Measurements from ENCODE around the gene IL15RA.
A peak's percentile ranks its signal among the peaks of the same experiment; 100 is the strongest.
"Not testable (repeated sequence)": the region's sequence is repeated elsewhere in the genome, so short reads cannot be mapped to it uniquely, and the experiment has no call there.

IL15RA gene

DNA sequence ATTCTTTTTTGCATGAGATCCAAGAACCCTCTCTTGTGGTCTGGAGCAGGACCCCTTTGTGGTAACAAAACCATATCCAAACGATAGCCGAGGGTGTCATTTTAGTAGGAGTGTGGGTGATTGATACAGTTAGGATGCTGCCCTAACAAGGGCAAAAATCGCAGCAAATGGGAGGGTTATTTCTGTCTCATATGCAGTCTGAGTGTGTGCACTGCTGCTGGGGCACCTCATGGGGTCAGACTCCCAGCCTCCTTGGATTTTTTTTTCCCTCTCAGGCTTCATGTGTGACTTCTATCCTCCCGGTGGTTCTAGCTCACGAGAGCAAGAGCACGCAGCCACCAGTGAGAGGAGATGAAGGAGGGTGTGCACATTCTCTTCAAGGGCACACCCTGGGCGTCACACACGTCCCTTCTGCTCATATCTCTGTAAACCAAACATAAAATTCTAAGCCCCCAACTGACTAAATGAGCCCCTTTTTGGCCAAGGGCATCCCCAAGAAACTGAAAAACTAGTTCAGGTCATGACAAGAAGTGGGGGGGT, 28.6 kb upstream of the IL15RA start:
- DNase-seq = no peak

DNA sequence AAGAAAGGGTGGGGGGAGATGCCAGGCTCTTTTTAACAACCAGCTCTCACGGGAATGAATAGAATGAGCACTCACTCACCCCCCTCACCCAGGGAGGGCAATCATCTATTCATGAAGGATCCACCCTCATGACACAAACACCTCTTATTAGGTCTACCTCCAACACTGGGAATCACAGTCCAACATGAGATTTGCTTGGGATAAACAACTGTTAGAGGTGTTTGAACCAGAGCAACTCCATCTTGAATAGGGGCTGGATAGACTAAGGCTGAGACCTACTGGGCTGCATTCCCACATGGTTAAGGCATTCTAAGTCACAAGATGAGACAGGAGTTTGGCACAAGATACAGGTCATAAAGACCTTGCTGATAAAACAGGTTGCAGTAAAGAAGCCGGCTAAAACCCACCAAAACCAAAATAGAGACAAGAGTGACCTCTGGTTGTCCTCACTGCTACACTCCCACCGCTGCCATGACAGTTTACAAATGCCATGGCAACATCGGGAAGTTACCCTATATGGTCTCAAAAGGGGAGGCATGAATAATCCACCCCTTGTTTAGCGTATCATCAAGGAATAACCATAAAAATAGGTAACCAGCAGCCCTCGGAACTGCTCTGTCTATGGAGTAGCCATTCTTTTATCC, 27.9 kb upstream of the IL15RA start:
- DNase-seq = not testable (repeated sequence)

DNA sequence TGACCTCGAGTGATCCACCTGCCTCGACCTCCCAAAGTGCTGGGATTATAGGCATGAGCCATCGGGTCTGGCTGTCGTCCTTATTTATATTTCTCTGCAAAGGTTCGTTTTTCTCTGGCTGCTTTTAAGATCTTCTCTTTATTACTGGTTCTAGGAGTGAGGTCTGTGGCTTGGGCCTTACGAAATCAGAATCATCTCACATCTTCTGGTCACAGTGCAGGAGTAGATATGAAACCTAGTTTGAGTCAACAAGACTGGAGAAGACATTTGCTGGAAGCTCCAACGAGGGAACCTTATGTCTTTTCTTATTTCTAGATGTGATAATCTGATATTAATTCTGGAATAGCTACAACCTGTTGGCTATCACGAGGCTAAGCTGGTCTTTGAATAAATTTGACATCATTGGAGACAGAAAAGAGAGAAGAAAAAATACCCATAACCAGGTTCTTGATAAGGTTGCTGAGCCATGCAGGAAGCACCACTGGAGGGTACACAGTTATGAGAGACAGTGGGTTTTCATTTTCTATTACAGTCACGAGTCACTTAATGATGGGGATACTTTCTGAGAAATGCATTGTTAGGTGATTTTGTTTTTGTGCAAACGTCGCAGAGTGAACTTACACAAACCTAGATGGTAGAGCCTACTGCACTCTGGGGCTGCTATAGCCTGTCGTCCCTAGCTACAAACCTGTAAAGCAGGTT, 25.6 kb upstream of the IL15RA start:
- no peak for DNase-seq

DNA sequence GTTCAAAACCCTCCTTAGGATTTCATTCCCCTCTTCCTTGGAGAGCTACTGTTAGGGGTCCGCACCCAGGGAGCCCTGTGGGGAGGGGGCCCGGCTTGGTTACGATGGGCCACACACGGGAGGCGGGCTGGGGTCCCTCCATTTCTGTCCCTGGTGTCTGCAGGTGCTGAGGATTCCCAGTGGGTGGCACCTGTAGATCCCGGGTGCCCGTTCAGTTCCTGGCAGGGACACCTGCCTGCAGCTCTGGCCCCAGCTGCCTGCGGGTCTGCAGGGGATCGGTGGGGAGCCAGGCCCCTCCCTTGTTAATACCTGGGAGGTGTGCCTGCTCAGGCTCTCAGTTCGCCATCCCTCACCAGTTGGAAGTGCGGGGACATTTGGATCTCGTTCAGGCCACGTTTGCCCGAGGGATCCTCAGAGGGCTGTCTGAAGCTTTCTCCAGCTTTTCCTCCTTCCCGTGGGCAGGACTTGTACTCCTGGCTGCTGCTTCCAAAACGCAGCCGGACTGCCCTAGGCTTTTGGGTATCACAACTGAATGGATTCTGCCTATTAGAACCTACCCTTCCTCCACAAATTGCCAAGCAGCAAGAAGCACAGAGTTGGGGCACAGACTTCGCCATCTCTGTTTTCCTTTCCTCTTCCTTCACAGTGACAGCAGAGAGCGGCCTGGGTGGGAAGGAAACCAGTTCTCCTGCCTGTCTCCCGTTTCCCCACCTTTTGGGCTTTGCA, 22.3 kb upstream of the IL15RA start:
- peak; percentile 67 for DNase-seq

DNA sequence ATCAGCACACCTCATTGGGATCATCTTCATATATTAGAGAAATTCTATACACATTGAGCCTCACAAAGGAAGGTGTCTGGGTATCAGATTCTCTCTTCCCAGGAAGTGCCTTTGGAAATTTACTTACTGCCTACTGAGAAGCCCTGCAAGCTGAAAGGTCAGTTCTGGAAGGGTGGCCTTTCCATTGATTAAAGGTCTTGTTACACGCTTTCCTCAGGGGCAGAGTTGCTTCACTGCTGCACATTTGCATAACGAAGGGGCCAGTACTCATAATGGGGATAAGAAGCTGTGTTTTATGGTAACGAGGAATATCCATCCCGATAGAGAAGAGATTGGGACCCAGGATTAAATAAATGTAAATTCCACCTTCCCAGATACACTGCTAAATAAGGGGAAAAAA, 19.4 kb upstream of the IL15RA start:
- DNase-seq = no peak

DNA sequence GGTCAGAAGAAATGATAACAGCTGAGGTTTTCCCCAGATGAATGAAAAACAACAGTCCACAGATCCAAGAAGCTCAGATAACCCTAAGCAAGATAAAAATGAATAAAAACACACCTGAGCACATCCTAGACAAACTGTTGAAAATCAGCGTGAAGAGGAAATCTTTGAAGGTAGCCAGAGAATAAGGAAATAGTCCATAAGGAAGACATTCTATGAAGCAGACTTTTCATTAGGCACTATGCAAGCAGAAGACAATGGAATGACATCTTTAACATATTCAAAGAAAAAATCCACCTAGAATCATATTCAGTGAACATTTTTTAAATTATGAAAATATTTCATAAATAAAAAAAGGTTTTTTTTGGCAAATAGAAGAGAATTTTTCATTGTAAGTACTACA, 15.1 kb upstream of the IL15RA start:
- DNase-seq = no peak

DNA sequence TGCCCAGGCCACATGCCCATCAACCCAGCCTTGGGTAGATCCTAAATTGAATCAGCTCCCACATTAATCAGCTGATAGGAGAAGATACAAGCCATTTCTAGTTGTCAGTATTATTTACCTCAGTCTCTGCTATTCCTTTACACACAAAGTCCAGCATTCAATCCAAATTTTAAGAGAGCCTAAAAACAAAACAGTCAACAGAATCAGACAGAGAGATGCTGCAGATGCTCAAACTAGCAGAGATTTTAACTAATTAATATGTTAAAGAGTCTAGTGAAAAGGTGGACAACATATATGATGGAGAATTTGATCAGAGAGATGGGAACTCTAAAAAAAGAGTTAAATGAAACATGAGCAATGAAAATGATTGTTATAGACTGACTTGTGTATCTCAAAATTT, 14.4 kb upstream of the IL15RA start:
- DNase-seq = no peak

DNA sequence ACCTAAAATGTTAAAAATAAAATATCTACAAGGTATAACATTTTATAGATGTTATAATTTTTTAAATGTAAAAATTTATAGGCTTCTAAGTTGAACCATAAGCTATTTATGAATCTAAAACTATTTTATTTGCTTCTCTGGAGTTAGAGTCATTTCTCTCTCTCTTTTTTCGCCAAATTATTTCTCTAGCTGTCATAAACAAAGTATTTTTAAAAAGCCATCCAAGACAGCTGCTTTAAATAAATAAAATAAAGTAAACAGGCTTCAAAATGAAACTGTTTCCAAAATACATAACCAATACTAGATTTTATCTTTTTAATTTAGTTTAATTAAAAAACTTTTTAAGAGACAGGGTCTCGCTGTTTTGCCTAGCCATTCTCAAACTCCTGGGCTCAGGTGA, 12.4 kb upstream of the IL15RA start:
- no peak for DNase-seq

DNA sequence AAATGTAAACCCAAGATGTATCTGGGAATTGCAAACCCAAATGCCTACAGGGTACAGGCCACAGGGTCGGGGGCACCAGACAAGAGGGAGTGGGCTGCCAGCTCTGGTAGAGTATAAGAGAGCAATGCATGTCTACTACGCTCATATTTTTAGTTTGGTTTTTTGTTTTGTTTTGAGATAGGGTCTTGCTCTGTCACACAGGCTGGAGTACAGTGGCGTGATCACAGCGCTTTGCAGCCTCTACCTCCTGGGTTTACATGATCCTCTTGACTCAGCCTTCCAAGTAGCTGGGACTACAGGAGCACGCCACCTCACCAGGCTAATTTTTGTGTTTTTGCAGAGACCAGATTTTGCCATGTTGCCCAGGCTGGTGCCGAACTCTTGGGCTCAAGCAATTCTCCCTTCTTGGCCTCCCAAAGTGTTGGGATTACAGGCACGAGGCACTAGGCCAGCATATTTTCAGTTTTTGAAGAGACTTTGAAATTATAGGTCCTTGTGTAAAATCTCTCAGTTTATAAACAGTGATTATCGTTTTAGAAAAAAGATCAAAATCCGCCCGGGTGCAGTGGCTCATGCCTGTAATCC, 11.1 kb upstream of the IL15RA start:
- no peak for DNase-seq

DNA sequence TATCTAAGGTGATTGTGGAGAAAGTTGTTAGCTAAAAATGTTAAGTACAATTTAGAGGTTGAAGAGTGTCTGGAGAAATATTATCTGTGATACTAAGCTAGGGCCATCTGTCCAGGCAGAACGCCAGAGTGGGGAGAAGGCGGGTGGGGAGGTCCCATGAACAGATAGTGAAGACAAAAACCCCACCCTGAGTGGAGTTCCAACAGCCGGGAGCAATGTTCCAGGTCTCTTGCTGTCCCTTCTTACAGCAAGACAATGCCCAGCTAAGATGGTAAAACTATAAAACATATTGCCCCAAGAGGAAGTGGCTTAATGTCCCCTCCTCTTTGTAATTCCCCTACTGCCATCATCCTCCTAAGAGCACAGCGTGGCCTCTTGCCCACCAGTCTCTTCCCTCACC, 10.4 kb upstream of the IL15RA start:
- no peak for DNase-seq

DNA sequence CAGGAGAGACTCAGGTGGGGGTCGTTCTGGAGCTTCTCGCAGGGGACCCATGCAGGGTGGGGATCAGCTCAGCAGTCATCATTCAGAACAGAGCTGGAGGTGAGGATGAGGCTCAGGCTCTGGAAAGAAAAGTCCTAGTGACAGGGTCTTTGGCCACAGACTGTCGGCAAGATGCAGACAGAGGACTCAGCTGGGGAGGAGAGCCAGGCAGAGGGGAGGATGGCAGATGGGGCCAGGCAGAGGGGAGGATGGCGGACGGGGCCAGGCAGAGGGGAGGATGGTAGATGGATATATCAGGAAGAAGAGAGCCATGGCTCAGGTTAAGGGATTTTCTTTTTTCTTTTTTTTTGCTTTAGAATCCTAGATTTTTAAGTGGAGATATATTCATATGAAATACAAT, 7.7 kb upstream of the IL15RA start:
- DNase-seq = no peak

DNA sequence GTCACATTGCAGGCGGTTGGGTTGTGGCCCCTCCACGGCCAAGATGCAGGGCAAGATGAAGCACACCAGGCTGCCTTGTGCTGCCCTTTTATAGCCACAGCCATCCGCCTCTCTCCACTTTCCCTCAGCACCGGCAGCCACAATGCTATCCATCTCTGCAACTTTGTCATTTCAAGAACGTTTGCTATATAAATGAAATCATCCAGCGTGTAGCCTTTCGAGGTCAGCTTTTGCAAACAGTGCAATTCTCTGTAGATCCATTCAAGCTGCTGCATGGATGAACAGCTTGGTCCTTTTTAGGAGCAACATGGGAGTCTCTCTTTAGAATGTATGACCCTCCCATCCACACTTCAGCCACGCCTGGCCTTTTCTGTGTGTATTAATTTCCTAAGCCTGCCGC, 6.4 kb upstream of the IL15RA start:
- no peak for DNase-seq

DNA sequence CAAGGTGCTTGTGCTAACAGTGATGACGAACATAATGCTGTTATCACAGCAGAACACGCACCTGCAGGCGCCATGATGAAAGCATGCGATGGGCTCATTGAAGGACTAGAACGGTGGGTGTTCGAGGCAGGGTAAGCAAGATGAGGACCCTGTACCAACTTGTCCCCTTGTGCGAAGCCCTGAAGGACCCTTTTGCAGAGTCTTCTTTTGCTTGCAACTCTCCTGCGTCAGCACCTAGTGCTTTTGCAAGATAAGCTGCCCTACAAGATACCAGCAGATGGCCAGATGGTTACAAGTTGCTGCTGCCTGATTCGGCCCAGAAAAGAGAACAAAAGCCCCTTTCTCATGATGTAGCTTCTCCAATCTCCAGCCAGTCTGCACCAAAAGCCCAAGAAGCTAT, 4.2 kb upstream of the IL15RA start:
- DNase-seq = no peak

DNA sequence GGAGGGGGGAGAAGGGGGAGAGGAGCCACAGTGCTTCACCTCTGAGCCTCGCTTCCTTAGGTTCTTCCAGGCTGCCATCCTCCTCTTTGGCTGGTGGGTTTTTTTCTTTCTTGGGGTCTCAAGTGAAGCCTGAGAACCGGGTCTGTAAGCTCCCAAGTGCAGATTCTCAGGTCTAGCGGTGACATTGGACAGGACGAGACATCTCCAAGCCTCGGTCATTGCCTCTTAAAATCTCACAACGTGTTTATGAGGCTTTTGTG, 817 bp upstream of the IL15RA start:
- DNase-seq = no peak

DNA sequence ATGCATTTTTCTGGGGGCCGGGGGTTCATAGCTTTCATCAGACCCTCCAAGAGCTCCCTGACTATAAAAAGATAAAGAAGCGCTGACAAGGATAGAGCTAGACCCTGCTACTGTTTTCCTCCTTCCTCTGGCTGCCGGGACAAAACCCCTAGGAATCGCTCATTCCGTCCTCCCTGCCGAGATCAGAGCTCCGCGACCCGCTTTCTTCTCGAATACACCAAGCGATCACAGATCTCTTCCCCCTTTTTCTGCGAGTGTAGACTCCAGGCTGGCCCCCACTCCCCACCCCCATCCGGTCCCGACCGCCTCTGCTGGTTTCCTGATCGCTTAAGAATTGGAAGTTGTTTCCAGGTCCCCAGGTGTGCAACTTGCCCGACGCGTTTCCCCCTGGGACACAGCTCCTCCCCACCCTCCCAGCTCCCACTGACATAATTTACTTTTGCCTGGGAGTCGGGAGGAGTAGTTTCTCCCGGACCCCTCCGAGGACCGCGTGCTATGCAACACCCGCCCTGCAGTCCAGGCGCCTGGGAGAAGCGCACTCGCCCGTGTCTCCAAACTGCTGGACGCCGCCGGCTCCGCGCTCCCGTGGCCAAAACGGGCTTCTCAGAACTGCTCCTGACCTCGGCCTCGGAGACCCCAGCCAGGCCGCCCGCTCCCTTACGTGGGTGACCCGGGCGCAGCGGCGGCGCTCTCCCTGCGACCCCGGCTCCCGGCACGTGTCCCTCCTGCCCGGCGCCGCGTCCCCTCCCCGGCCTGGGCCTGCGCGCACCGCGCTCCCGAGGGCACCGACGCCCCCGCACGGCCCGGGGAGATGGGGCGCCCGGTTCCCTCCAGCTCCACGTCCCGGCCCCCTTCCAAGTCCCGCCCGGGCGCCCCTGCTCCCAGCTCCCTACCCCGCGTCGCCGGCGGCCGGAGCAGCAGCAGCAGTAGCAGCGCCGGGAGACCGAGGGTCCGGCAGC, 552 bp downstream of the IL15RA start:
- DNase-seq = peak; percentile 71

DNA sequence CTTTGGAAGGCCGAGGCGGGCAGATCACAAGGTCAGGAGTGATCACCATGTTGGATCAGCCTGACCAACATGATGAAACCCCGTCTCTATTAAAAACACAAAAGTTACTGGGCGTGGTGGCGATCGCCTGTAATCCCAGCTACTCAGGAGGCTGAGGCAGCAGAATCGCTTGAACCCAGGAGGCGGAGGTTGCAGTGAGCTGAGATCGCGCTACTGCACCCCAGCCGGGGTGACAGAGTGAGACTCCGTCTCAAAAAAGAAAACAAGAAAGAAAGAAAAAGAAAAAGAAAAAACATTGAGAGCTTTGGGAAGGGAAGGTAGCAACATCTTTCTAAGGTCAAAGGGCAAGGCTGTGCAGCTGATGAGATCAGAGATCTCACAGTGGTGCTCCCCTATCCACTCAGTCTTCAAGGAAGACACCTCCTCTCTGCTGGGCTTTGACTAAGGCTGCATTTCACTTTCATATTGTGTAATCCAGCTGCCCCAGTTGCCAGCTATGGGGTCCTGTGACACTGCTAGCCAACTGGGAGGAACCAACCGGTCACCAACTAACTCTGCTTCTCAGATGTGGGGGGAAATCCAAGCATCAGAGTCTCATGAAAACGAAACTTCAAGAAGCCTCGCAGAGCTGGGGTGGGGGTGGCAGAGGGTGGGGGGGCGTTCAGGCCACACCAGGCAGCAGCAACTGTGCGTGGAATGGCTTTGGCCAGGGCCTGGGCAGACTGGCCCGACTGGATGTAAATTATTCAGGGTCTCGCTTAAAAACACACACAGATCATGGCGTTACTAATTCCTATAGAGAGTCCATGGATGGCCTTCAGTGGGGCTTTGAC, 1.5 kb downstream of the IL15RA start:
- peak; percentile 24 for DNase-seq

DNA sequence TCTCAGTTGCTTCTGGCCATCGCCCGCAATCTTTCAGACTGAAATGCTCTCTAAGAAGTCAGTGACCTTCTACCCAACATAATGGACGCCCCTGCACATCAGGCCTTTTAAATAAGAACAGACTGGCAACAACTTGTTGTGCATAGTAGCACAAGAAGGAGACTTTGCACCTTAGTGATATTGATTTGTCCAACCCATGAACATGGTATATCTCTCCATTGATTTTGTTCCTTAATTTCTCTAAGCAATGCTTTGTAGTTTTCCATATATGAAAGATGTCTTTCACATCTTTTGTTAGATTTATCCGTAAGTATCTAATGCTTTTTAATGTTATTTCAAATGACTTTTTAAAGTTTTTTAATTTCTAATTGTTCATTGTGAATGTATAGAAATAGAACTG, 4.3 kb downstream of the IL15RA start:
- no peak for DNase-seq

DNA sequence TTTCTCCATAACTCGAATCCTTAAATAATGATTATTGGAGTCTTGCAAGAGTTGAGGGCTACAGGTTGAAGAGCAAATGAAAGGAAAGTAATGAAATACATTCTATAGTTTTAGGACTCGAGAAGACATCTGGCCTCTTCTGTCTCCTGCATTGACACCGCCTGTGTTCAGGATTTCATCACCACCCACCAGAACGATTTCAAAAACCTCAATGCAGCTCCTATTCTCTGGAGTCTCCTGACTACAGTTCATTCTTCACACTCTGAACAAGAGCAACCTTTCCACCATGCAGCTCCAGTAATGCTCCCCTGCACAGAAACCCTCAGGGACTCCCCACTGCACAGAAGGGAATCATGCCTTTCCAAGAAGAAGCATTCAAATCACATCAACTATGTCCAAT, 5.5 kb downstream of the IL15RA start:
- DNase-seq = no peak

DNA sequence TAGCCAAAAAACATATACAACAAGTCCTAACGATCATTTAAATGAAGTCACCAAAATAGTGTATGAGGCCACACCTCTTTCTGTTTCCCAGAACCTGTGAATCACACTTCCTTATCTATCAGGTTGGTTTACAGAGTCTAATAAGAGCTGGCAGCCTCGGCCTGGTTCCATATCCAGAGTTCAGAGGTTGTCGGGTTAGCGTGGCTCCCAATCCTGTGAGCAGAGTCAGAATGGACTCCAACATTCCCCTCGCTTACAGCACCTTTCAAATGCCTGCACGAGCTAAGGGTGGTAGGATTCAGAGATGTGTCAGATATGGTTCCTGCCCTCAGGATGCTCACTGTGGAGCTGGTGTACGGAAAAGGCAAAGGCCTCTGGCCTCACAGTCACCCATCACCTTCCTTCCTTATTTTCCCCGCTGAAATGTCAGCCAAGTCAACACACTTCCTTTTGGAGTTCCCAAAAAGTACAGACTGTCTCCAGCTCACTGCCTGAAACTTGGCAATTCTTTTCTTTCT, 6.0 kb downstream of the IL15RA start:
- DNase-seq = no peak

DNA sequence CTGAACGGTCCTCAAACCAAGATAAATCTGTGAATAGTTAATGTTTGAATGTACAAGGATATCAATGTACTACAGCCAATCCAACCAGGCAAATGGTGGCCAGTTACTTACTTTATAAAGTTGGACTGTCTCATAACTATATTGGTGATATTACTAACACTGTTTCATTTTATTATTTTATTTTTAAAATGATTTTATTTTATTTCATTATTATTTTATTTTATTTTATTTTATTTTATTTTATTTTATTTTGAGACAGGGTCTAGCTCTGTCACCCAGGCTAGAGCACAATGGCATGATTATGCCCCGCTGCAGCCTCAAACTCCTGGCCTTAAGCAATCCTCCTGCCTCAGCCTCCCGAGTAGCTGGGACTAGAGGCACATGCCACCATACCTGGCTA, 6.8 kb downstream of the IL15RA start:
- DNase-seq = no peak

DNA sequence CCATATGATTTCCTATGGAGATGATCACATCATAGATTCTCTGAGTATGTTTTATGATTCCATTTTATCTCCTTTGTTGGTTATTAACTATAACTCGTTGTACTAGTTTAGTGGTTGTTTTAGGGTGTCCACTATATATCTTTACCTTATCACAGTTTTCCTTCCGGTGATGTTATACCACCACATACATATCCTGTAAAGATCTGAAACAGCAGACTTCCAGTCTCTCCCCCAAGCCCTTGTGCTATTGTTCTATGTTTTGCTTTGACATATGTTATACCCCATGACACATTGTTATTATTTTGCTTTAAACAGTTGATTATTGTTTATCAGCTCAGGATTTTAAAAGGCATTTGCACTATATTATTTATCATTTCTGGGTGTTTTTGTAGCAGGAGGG, 7.3 kb downstream of the IL15RA start:
- DNase-seq = no peak
